K562 (cell line): ENCODE measurements around the gene RTF1. TPM values are rescaled to one million over a fixed set of nuclear protein-coding genes. Genes with fewer than 3 reads are reported as not detected.

Experiments
- CBX3 ChIP-seq, 2 experiments: IDR thresholded peaks; 1 replicate in 1 of 2; 2 replicates in 1 of 2; pipeline ENCODE4 v1.6.1; 2012; ENCODE audit warnings: inconsistent platforms in 2 of 2, low read length in 2 of 2, borderline replicate concordance in 1 of 2, control low read depth in 1 of 2
- HDAC2 ChIP-seq: fragments of 450-650 bp; IDR thresholded peaks from 2 replicates; pipeline ENCODE4 v1.6.1; 2016; ENCODE audit warnings: mild to moderate bottlenecking
- HMGN3 ChIP-seq: IDR thresholded peaks from 2 replicates; pipeline ENCODE4 v1.6.1; 2011; ENCODE audit warnings: borderline replicate concordance, low read depth, mild to moderate bottlenecking, mixed read lengths, low read length; ENCODE audit not compliant: insufficient read length; ENCODE audit errors: extremely low read depth
- L3MBTL2 ChIP-seq: fragments of 450-650 bp; IDR thresholded peaks from 2 replicates; pipeline ENCODE4 v1.6.1; 2016; ENCODE audit warnings: mild to moderate bottlenecking, moderate library complexity
- NFXL1 ChIP-seq: fragments of 450-650 bp; formaldehyde crosslinking; IDR thresholded peaks from 2 replicates; pipeline ENCODE4 v1.4.0; 2021; ENCODE audit warnings: mild to moderate bottlenecking
- RBM25 ChIP-seq: fragments of 200-400 bp; formaldehyde crosslinking; IDR thresholded peaks from 2 replicates; pipeline ENCODE4 v1.6.1; 2018; ENCODE audit warnings: low read length, low read depth, moderate library complexity; ENCODE audit not compliant: severe bottlenecking
- TAL1 ChIP-seq: fragments of 450-650 bp; IDR thresholded peaks from 2 replicates; pipeline ENCODE4 v1.6.1; 2016; ENCODE audit warnings: mild to moderate bottlenecking
- TARDBP ChIP-seq: fragments of 450-650 bp; IDR thresholded peaks from 2 replicates; pipeline ENCODE4 v1.6.1; 2016
- ZSCAN29 ChIP-seq: fragments of 450-650 bp; IDR thresholded peaks from 2 replicates; pipeline ENCODE4 v1.6.1; 2017
- polyA plus RNA-seq, 8 experiments: library from polyadenylated mRNA; depleted of rRNA in 4 of 8; stranded (reverse) in 5 of 8; unstranded in 3 of 8; fragments of >200 nt; fragmentation: Nextera tagmentation in 2 of 8; fragmentation: Illumina TruSeq in 1 of 8; extraction: Ambion mirVana in 2 of 8; extraction: Trizol in 1 of 8; gene quantifications; 2 replicates each; pipeline versions ENCODE4 v1.2.1 to v1.2.3, GENCODE V29; 2011 to 2014; ENCODE audit warnings: inconsistent platforms in 1 of 8, missing spikeins in 1 of 8
- total RNA-seq, 7 experiments: library from RNA; depleted of rRNA in 6 of 7; stranded (reverse); fragments of >200 nt in 6 of 7; fragmentation: Illumina TruSeq in 2 of 7; extraction: Trizol in 2 of 7; gene quantifications; 2 replicates each; pipeline versions ENCODE4 v1.2.1 to v1.2.3, GENCODE V29; 2011 to 2021; ENCODE audit warnings: low replicate concordance in 1 of 7
- TF ChIP-seq, protein P1 (sequence below): fragments of 450-650 bp; IDR thresholded peaks from 2 replicates; pipeline ENCODE4 v1.6.1; 2018; ENCODE audit warnings: mild to moderate bottlenecking, low read depth; ENCODE audit not compliant: partially characterized antibody
- TF ChIP-seq, protein P2 (sequence below), 2 experiments: fragments of 200-800 bp in 1 of 2; sonication (Bioruptor generic) in 1 of 2; sonication (generic) in 1 of 2; formaldehyde crosslinking in 1 of 2; IDR thresholded peaks in 1 of 2; conservative IDR thresholded peaks in 1 of 2; 2 replicates each; pipeline versions ENCODE4 v1.5.0 to v1.6.1; 2016 to 2020; ENCODE audit warnings: missing compliant biosample characterization in 1 of 2, missing genetic modification characterization in 1 of 2, missing genetic modification reagents in 1 of 2
- TF ChIP-seq, protein P3 (sequence below): sonication (generic); formaldehyde crosslinking; IDR thresholded peaks from 2 replicates; pipeline ENCODE4 v1.8.0; 2022; ENCODE audit warnings: mild to moderate bottlenecking, missing genetic modification reagents
- TF ChIP-seq, protein P4 (sequence below): IDR thresholded peaks from 2 replicates; pipeline ENCODE4 v1.6.1; 2011; ENCODE audit warnings: borderline replicate concordance, low read depth, mild to moderate bottlenecking, moderate library complexity, low read length; ENCODE audit not compliant: insufficient read depth, poor library complexity, severe bottlenecking
- TF ChIP-seq, protein P5 (sequence below): fragments of 450-650 bp; IDR thresholded peaks from 2 replicates; pipeline ENCODE4 v1.6.1; 2016; ENCODE audit warnings: mild to moderate bottlenecking
- TF ChIP-seq, protein P6 (sequence below): fragments of 450-650 bp; IDR thresholded peaks from 2 replicates; pipeline ENCODE4 v1.7.1; 2018; ENCODE audit warnings: mild to moderate bottlenecking, low read depth; ENCODE audit not compliant: partially characterized antibody

RTF1 gene
- total and polyA plus RNA-seq, 9 of the 15 experiments (the other 6 are each of a cell fraction or from before 2014, with no cell fraction given) = 7.6 to 69.5 (median 31.5) TPM

DNA sequence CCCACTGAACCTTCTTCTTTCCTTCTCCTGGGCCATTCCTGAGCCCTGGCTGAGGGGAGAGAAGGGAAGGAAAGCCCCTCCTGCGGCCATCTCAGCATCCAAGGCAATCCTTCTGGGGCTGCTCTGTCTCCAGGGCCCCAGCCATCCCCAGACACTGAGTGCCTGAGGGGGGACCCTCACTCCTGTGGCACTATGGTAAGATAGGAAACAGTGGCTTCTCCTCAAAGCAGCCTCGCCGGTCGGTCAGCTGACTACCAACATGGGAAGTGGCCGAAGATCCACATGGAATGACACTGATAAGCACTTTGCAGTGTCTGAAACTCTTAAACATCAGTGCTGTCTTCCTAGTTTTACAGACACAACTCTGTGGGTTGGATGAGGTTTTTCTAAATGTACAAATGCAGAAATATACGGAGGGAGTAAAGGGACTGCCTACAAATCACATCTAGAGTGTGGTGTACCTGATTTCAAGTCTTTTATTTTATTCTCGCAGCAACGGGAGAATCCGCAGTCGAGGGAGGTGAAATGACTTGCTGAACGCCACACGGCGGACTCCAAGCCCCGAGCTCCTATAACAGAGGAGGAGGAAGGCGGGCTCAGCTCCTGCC, 75.8 kb downstream of the RTF1 start (continued):
- TF ChIP-seq, protein P1, sequence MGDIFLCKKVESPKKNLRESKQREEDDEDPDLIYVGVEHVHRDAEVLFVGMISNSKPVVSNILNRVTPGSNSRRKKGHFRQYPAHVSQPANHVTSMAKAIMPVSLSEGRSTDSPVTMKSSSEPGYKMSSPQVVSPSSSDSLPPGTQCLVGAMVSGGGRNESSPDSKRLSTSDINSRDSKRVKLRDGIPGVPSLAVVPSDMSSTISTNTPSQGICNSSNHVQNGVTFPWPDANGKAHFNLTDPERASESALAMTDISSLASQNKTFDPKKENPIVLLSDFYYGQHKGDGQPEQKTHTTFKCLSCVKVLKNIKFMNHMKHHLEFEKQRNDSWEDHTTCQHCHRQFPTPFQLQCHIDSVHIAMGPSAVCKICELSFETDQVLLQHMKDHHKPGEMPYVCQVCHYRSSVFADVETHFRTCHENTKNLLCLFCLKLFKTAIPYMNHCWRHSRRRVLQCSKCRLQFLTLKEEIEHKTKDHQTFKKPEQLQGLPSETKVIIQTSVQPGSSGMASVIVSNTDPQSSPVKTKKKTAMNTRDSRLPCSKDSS = no peak
- TF ChIP-seq RBM25 (no peak), HDAC2 (0 out of 2 replicates have a peak, but pooled peaks have one; percentile 43), L3MBTL2 (peak; percentile 32), TARDBP (no peak), NFXL1 (no peak), ZSCAN29 (no peak), HMGN3 (no peak), TAL1 (no peak), CBX3 (IDR thresholded peaks at IDR 0.05; ENCODE audit: borderline replicate concordance in 1 of 2, low read length in 2 of 2) (no peak)
- TF ChIP-seq, protein P2, sequence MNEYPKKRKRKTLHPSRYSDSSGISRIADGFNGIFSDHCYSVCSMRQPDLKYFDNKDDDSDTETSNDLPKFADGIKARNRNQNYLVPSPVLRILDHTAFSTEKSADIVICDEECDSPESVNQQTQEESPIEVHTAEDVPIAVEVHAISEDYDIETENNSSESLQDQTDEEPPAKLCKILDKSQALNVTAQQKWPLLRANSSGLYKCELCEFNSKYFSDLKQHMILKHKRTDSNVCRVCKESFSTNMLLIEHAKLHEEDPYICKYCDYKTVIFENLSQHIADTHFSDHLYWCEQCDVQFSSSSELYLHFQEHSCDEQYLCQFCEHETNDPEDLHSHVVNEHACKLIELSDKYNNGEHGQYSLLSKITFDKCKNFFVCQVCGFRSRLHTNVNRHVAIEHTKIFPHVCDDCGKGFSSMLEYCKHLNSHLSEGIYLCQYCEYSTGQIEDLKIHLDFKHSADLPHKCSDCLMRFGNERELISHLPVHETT (CRISPR knock-in tag; conservative IDR thresholded peaks at IDR 0.05 in 1 of 2, IDR thresholded peaks at IDR 0.05 in 1 of 2) = peak in 1 of 2 experiments; percentile 0; a peak in 1 of 4 replicates
- TF ChIP-seq, protein P3, sequence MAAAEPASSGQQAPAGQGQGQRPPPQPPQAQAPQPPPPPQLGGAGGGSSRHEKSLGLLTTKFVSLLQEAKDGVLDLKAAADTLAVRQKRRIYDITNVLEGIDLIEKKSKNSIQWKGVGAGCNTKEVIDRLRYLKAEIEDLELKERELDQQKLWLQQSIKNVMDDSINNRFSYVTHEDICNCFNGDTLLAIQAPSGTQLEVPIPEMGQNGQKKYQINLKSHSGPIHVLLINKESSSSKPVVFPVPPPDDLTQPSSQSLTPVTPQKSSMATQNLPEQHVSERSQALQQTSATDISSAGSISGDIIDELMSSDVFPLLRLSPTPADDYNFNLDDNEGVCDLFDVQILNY (CRISPR knock-in tag) = no peak
- TF ChIP-seq, protein P4, sequence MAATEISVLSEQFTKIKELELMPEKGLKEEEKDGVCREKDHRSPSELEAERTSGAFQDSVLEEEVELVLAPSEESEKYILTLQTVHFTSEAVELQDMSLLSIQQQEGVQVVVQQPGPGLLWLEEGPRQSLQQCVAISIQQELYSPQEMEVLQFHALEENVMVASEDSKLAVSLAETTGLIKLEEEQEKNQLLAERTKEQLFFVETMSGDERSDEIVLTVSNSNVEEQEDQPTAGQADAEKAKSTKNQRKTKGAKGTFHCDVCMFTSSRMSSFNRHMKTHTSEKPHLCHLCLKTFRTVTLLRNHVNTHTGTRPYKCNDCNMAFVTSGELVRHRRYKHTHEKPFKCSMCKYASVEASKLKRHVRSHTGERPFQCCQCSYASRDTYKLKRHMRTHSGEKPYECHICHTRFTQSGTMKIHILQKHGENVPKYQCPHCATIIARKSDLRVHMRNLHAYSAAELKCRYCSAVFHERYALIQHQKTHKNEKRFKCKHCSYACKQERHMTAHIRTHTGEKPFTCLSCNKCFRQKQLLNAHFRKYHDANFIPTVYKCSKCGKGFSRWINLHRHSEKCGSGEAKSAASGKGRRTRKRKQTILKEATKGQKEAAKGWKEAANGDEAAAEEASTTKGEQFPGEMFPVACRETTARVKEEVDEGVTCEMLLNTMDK = no peak
- TF ChIP-seq, protein P5, sequence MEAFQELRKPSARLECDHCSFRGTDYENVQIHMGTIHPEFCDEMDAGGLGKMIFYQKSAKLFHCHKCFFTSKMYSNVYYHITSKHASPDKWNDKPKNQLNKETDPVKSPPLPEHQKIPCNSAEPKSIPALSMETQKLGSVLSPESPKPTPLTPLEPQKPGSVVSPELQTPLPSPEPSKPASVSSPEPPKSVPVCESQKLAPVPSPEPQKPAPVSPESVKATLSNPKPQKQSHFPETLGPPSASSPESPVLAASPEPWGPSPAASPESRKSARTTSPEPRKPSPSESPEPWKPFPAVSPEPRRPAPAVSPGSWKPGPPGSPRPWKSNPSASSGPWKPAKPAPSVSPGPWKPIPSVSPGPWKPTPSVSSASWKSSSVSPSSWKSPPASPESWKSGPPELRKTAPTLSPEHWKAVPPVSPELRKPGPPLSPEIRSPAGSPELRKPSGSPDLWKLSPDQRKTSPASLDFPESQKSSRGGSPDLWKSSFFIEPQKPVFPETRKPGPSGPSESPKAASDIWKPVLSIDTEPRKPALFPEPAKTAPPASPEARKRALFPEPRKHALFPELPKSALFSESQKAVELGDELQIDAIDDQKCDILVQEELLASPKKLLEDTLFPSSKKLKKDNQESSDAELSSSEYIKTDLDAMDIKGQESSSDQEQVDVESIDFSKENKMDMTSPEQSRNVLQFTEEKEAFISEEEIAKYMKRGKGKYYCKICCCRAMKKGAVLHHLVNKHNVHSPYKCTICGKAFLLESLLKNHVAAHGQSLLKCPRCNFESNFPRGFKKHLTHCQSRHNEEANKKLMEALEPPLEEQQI = no peak
- TF ChIP-seq, protein P6, sequence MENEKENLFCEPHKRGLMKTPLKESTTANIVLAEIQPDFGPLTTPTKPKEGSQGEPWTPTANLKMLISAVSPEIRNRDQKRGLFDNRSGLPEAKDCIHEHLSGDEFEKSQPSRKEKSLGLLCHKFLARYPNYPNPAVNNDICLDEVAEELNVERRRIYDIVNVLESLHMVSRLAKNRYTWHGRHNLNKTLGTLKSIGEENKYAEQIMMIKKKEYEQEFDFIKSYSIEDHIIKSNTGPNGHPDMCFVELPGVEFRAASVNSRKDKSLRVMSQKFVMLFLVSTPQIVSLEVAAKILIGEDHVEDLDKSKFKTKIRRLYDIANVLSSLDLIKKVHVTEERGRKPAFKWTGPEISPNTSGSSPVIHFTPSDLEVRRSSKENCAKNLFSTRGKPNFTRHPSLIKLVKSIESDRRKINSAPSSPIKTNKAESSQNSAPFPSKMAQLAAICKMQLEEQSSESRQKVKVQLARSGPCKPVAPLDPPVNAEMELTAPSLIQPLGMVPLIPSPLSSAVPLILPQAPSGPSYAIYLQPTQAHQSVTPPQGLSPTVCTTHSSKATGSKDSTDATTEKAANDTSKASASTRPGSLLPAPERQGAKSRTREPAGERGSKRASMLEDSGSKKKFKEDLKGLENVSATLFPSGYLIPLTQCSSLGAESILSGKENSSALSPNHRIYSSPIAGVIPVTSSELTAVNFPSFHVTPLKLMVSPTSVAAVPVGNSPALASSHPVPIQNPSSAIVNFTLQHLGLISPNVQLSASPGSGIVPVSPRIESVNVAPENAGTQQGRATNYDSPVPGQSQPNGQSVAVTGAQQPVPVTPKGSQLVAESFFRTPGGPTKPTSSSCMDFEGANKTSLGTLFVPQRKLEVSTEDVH = no peak
